Measurements from ENCODE around the gene RGCC.

RGCC gene

GRCh38 chr13:41460074-41460465 lies 2.7 kb downstream of the RGCC start:
- Histone ChIP-seq H3K4me3 (replicated peaks; ENCODE audit: low read depth, low read length) (no peak overlapping the region), H3K27me3 (replicated peaks; ENCODE audit: control insufficient read depth, insufficient read depth, low read length) (no peaks in the 10 kb centered on the region), H3K36me3 (ENCODE audit: control insufficient read depth, insufficient read depth, low read length) (no peaks in the 10 kb centered on the region)
- no peak for TF ChIP-seq CTCF (IDR thresholded peaks at IDR 0.05; ENCODE audit: insufficient read depth, low read length, poor library complexity, severe bottlenecking)
- no peak for DNase-seq (ENCODE audit: extremely low read depth, insufficient read length)

DNA sequence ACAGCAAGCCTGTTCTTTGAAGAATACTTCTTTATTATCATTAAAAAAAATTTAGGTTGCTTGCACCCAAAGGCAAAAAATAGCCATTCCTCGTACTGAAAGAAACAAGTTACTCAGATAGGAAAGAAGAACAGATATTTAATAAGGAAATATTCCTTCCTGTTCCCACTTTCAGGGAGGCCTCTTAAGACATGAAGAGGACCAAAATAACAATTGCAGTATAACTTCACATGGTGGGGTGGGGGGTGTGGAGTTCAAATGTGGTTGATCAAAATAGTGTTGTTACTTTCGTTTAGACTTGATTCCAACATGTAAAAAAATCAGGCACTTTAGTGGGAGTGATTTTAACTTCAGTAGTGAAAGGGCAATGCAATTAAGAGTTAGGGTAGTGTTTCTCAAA lies 3.6 kb downstream of the RGCC start:
- no peak for DNase-seq (ENCODE audit: extremely low read depth, insufficient read length)
- Histone ChIP-seq H3K27me3 (replicated peaks; ENCODE audit: control insufficient read depth, insufficient read depth, low read length) (no peaks in the 10 kb centered on the region), H3K36me3 (ENCODE audit: control insufficient read depth, insufficient read depth, low read length) (no peaks in the 10 kb centered on the region)

GRCh38 chr13:41461527-41462139 lies 4.3 kb downstream of the RGCC start:
- no peaks in the 10 kb centered on the region for H3K27me3 ChIP-seq (replicated peaks; ENCODE audit: control insufficient read depth, insufficient read depth, low read length)
- H3K36me3 ChIP-seq (ENCODE audit: control insufficient read depth, insufficient read depth, low read length) = no peaks in the 10 kb centered on the region
- peak; percentile 22 for DNase-seq (ENCODE audit: extremely low read depth, insufficient read length)
- H3K4me3 ChIP-seq (replicated peaks; ENCODE audit: low read depth, low read length) = no peak overlapping the region
- TF ChIP-seq CTCF (IDR thresholded peaks at IDR 0.05; ENCODE audit: insufficient read depth, low read length, poor library complexity, severe bottlenecking) = no peak

More for the DNA sequence above, 3.6 kb downstream of the RGCC start:
- no peak overlapping the region for H3K4me3 ChIP-seq (replicated peaks; ENCODE audit: low read depth, low read length)
- TF ChIP-seq CTCF (IDR thresholded peaks at IDR 0.05; ENCODE audit: insufficient read depth, low read length, poor library complexity, severe bottlenecking) = no peak

DNA sequence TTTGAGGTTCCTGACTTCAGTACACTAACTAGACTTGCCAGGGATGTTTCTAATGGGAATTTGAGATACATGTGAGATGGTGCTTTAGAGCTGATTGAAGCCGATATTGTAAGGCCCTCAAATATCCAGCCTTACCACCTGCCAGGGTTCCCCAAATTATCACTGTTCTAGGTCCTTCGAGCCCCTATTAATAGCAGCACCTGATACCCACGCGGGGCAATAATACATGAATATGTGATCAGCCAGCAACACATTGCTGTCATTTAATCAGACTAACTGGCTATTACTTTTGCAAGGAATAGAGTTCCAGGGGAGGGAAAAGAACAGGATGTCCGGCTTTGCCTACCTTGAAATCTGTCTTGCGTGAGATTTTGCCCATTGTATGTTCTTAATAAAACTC lies 5.1 kb downstream of the RGCC start:
- DNase-seq (ENCODE audit: extremely low read depth, insufficient read length) = no peak
- no peak overlapping the region for H3K4me3 ChIP-seq (replicated peaks; ENCODE audit: low read depth, low read length)
- no peaks in the 10 kb centered on the region for H3K27me3 ChIP-seq (replicated peaks; ENCODE audit: control insufficient read depth, insufficient read depth, low read length)
- no peaks in the 10 kb centered on the region for H3K36me3 ChIP-seq (ENCODE audit: control insufficient read depth, insufficient read depth, low read length)
- TF ChIP-seq CTCF (IDR thresholded peaks at IDR 0.05; ENCODE audit: insufficient read depth, low read length, poor library complexity, severe bottlenecking) = no peak

GRCh38 chr13:41463838-41464602 lies 6.7 kb downstream of the RGCC start:
- peak; percentile 60 for DNase-seq (ENCODE audit: extremely low read depth, insufficient read length)
- Histone ChIP-seq H3K4me3 (replicated peaks; ENCODE audit: low read depth, low read length) (no peak overlapping the region), H3K36me3 (ENCODE audit: control insufficient read depth, insufficient read depth, low read length) (no peaks in the 10 kb centered on the region), H3K27me3 (replicated peaks; ENCODE audit: control insufficient read depth, insufficient read depth, low read length) (no peaks in the 10 kb centered on the region)
- no peak for TF ChIP-seq CTCF (IDR thresholded peaks at IDR 0.05; ENCODE audit: insufficient read depth, low read length, poor library complexity, severe bottlenecking)

Data from GM06990 (cell line).